ENCODE data around the gene CYS1. TPM values are rescaled to one million over a fixed set of nuclear protein-coding genes. Genes with fewer than 3 reads are reported as not detected.

CYS1 gene
- total RNA-seq, 1 donor from 2014 or later, result not detected

GRCh38 chr2:10067881-10068280, 12.3 kb downstream of the CYS1 start:
- Mint-ChIP-seq H3K36me3 (ENCODE audit: low read depth) (no peaks in the 10 kb centered on the region), H3K4me3 (no peak overlapping the region), H3K27ac (ENCODE audit: unreplicated experiment) (no peak overlapping the region), H3K27me3 (ENCODE audit: low read depth) (peaks cover 4% of the 10 kb centered on the region), H3K9me3 (peaks cover 4% of the 10 kb centered on the region), H3K4me1 (peaks cover 10% of the 10 kb centered on the region)
- no peak for DNase-seq (ENCODE audit: low read depth, low spot score)
- TF ChIP-seq, protein P1, sequence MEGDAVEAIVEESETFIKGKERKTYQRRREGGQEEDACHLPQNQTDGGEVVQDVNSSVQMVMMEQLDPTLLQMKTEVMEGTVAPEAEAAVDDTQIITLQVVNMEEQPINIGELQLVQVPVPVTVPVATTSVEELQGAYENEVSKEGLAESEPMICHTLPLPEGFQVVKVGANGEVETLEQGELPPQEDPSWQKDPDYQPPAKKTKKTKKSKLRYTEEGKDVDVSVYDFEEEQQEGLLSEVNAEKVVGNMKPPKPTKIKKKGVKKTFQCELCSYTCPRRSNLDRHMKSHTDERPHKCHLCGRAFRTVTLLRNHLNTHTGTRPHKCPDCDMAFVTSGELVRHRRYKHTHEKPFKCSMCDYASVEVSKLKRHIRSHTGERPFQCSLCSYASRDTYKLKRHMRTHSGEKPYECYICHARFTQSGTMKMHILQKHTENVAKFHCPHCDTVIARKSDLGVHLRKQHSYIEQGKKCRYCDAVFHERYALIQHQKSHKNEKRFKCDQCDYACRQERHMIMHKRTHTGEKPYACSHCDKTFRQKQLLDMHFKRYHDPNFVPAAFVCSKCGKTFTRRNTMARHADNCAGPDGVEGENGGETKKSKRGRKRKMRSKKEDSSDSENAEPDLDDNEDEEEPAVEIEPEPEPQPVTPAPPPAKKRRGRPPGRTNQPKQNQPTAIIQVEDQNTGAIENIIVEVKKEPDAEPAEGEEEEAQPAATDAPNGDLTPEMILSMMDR (conservative IDR thresholded peaks at IDR 0.05), result no peak

DNA sequence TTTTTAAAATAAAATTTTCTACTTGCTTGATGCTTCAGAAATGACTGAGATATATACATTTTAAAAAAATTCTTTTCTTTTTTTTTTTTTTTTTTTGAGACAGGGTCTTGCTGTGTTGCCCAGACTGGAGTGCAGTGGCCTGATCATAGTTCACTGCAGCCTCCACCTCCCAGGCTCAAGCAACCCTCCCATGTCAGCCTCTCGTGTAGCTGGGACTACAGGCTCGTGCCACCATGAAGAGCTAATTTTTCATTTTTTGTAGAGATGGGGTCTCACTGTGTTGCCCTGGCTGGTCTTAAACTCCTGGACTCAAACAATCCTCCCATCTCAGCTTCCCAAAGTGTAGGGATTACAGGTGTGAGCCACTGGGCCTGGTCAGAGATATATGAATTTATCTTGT, 12.9 kb downstream of the CYS1 start:
- Mint-ChIP-seq H3K9me3 (peaks cover 4% of the 10 kb centered on the region), H3K27me3 (ENCODE audit: low read depth) (no peaks in the 10 kb centered on the region), H3K4me3 (no peak overlapping the region)

DNA sequence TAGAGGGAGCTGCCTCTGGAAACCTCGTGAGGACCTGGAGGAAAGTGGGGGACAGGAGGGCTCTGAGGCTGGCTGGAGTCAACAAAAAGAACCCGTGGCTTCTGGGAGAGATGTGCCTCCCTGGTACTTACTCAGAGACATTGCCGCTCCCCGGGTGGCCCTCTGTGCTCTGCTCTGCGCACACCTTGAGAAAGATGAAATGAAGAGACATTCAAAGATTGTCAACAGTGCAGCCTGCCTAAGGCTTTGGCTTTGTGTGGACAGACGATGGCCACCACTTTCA, 14.5 kb downstream of the CYS1 start:
- no peak overlapping the region for H3K27ac Mint-ChIP-seq (ENCODE audit: unreplicated experiment)
- H3K4me1 Mint-ChIP-seq, result peaks cover 11% of the 10 kb centered on the region
- no peaks in the 10 kb centered on the region for H3K27me3 Mint-ChIP-seq (ENCODE audit: low read depth)
- DNase-seq (ENCODE audit: low read depth, low spot score), result no peak
- H3K9me3 Mint-ChIP-seq, result peaks cover 4% of the 10 kb centered on the region
- no peaks in the 10 kb centered on the region for H3K36me3 Mint-ChIP-seq (ENCODE audit: low read depth)
- TF ChIP-seq, protein P1 (conservative IDR thresholded peaks at IDR 0.05), result no peak
- H3K4me3 Mint-ChIP-seq, result no peak overlapping the region

More for the DNA sequence above, 12.9 kb downstream of the CYS1 start:
- peaks cover 11% of the 10 kb centered on the region for H3K4me1 Mint-ChIP-seq
- no peak overlapping the region for H3K27ac Mint-ChIP-seq (ENCODE audit: unreplicated experiment)
- DNase-seq (ENCODE audit: low read depth, low spot score), result no peak
- no peaks in the 10 kb centered on the region for H3K36me3 Mint-ChIP-seq (ENCODE audit: low read depth)
- TF ChIP-seq, protein P1 (conservative IDR thresholded peaks at IDR 0.05), result no peak

DNA sequence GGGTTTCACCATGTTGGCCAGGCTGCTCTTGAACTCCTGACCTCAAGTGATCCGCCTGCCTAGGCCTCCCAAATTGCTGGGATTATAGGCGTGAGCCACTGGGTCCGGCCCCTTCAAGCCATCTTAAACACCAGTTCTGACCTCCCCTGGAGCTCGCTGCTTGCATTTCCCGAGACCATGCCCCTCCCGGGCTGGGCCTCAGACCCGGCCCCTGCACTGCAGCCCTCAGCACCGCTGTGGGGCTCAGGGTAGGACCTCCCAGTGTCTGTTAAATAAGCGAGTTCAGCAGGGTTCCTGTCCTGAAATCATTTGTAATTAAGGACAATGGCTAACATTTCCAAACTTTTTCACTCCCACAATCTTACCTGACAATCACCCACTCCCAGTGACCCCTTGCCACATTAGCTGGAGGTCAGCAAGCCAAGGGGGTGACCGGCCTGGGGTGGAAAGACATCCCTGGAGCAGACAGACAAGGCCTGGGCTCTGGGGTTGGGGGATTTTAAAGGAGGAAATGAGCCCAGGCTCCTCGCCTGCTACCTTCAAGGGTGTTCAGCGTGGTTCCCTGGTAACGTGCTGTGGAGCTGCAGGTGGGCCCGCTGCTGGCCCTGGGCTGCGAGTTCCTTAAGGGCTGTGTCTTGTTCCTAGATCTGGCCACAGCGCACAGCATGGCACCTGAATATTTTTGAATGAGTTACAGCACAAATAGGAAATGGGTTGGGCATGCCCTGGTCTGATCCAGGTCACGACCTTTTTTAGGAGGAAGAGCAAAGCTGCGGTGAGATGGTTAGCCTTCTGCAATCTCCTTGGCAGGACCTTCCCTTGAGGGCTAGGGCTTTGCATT, 15.1 kb downstream of the CYS1 start:
- Mint-ChIP-seq H3K4me3 (no peak overlapping the region), H3K27ac (ENCODE audit: unreplicated experiment) (no peak overlapping the region), H3K4me1 (peaks cover 11% of the 10 kb centered on the region), H3K9me3 (peaks cover 4% of the 10 kb centered on the region), H3K27me3 (ENCODE audit: low read depth) (no peaks in the 10 kb centered on the region), H3K36me3 (ENCODE audit: low read depth) (no peaks in the 10 kb centered on the region)
- TF ChIP-seq, protein P1 (conservative IDR thresholded peaks at IDR 0.05), result no peak
- DNase-seq (ENCODE audit: low read depth, low spot score), result no peak

- H3K27ac Mint-ChIP-seq (ENCODE audit: unreplicated experiment), result no peak overlapping the region
- peaks cover 11% of the 10 kb centered on the region for H3K4me1 Mint-ChIP-seq
- H3K27me3 Mint-ChIP-seq (ENCODE audit: low read depth), result no peaks in the 10 kb centered on the region
- no peak overlapping the region for H3K4me3 Mint-ChIP-seq
- peaks cover 4% of the 10 kb centered on the region for H3K9me3 Mint-ChIP-seq
- TF ChIP-seq, protein P1 (conservative IDR thresholded peaks at IDR 0.05), result no peak
- no peak for DNase-seq (ENCODE audit: low read depth, low spot score)
- no peaks in the 10 kb centered on the region for H3K36me3 Mint-ChIP-seq (ENCODE audit: low read depth)
Observed at GRCh38 chr2:10063566-10063965, 16.6 kb downstream of the CYS1 start.

Measured in neural crest cell (in vitro differentiated cells).